Measurements from ENCODE around the gene PAQR3. TPM values are rescaled to one million over a fixed set of nuclear protein-coding genes. Genes with fewer than 3 reads are reported as not detected.

PAQR3 gene
- total and polyA plus RNA-seq, 3 experiments from 2014 or later: 7.4 to 11.8 (median 11.1) TPM

DNA sequence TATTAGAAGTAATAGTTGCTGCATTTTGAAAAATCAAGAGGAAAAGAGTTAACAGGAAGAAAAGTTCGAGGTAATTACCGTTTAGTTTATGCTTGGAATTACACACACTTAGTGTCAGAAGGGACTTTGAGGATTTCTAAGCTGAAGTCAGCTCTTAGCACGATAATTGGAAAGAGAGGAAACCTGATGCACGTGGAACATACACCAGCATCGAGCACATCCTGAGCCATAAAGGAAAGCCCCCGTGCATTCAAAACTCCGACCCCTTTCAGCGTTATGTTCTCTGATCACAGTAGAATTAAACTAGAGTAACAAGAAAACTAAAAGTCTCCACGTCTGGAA, 400 bp upstream of the PAQR3 start:
- H3K9me3 Mint-ChIP-seq: no peaks in the 10 kb centered on the region
- H3K27ac ChIP-seq (ENCODE audit: low read depth, low read length): peak overlapping the region; percentile 79
- H3K27ac Mint-ChIP-seq: peak overlapping the region; percentile 25 to 90 (median 82)
- no peaks in the 10 kb centered on the region for H3K36me3 ChIP-seq (ENCODE audit: insufficient read depth, low read length)
- peak overlapping the region; percentile 75 for H3K4me3 ChIP-seq (ENCODE audit: low read length)
- ChIA-PET POLR2A (interaction anchor here (0.6 to 1.4 kb wide), 2 partner anchors 14 to 945 kb away, joined by 3 read pairs; no protein-coding TSS in a partner anchor), CTCF (interaction anchor here (0.6 to 1.9 kb wide), 4 partner anchors 8 to 1239 kb away, joined by 3 to 22 read pairs (median 4); no protein-coding TSS in a partner anchor)
- H3K36me3 Mint-ChIP-seq: peaks cover 0 to 6% (median 2%) of the 10 kb centered on the region in 3 donors
- H3K4me1 ChIP-seq (ENCODE audit: insufficient read depth, low read length): peaks cover 30% of the 10 kb centered on the region
- peak overlapping the region; percentile 83 to 93 (median 85) for H3K4me3 Mint-ChIP-seq
- DNase-seq: no peak
- peaks cover 30 to 48% (median 44%) of the 10 kb centered on the region in 3 donors for H3K4me1 Mint-ChIP-seq
- no peaks in the 10 kb centered on the region for H3K27me3 ChIP-seq (ENCODE audit: insufficient read depth, low read length, poor library complexity, severe bottlenecking)
- no peaks in the 10 kb centered on the region for H3K9me3 ChIP-seq (ENCODE audit: low read length)
- peaks cover 4 to 12% of the 10 kb centered on the region in 2 donors for H3K27me3 Mint-ChIP-seq

- H3K27me3 ChIP-seq (ENCODE audit: insufficient read depth, low read length, poor library complexity, severe bottlenecking): no peaks in the 10 kb centered on the region
- Mint-ChIP-seq H3K36me3 (peaks cover 0 to 14% (median 4%) of the 10 kb centered on the region in 3 donors), H3K4me3 (peak overlapping the region; percentile 88 to 100 (median 94)), H3K27ac (peak overlapping the region; percentile 64 to 99 (median 94)), H3K27me3 (peaks cover 0 to 11% of the 10 kb centered on the region in 2 donors), H3K4me1 (peaks cover 35 to 54% (median 50%) of the 10 kb centered on the region in 3 donors), H3K9me3 (no peaks in the 10 kb centered on the region)
- no peak for DNase-seq
- peaks cover 30% of the 10 kb centered on the region for H3K4me1 ChIP-seq (ENCODE audit: insufficient read depth, low read length)
- H3K36me3 ChIP-seq (ENCODE audit: insufficient read depth, low read length): no peaks in the 10 kb centered on the region
- POLR2A ChIA-PET: interaction anchor here (0.9 to 1.4 kb wide), 3 partner anchors 13 to 162 kb away, joined by 3 read pairs; no protein-coding TSS in a partner anchor
- no peaks in the 10 kb centered on the region for H3K9me3 ChIP-seq (ENCODE audit: low read length)
- peak overlapping the region; percentile 79 for H3K27ac ChIP-seq (ENCODE audit: low read depth, low read length)
- CTCF ChIA-PET: interaction anchor here (1.0 to 1.9 kb wide), 4 partner anchors 11 to 1240 kb away, joined by 3 to 22 read pairs (median 4); no protein-coding TSS in a partner anchor
- H3K4me3 ChIP-seq (ENCODE audit: low read length): peak overlapping the region; percentile 85
These were observed 767 bp downstream of the PAQR3 start for GRCh38 chr4:78938474-78938867.

DNA sequence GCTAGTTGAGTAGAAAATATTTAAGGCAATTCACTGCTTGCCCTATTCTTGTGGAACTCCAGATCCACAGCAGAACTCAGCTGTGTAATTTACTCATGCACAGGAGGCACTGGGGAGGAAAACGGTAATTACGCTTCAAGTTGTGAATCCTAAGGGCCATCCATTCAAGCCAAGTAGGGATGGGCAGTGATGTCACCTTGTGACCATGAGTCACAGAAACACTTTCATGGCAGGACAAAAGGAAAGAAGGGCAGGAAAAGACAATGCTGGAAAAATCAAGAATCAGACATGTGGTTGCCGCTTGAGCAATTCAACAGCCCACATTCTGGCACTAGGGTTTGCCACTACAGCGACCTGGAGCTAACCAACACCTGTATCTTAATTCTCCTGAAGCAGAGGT, 1.4 kb downstream of the PAQR3 start:
- H3K9me3 Mint-ChIP-seq: no peaks in the 10 kb centered on the region
- DNase-seq: no peak
- POLR2A ChIA-PET: no interaction called here
- H3K27ac ChIP-seq (ENCODE audit: low read depth, low read length): no peak overlapping the region
- H3K36me3 Mint-ChIP-seq: peaks cover 0 to 19% (median 4%) of the 10 kb centered on the region in 3 donors
- no peaks in the 10 kb centered on the region for H3K36me3 ChIP-seq (ENCODE audit: insufficient read depth, low read length)
- no peaks in the 10 kb centered on the region for H3K27me3 ChIP-seq (ENCODE audit: insufficient read depth, low read length, poor library complexity, severe bottlenecking)
- peak overlapping the region; percentile 55 to 92 (median 65) for H3K4me3 Mint-ChIP-seq
- no peak overlapping the region for H3K4me3 ChIP-seq (ENCODE audit: low read length)
- H3K4me1 Mint-ChIP-seq: peaks cover 37 to 57% (median 50%) of the 10 kb centered on the region in 3 donors
- CTCF ChIA-PET: interaction anchor here (0.9 to 1.8 kb wide), 3 partner anchors 11 to 161 kb away, joined by 3 to 5 read pairs (median 3); no protein-coding TSS in a partner anchor
- H3K4me1 ChIP-seq (ENCODE audit: insufficient read depth, low read length): peaks cover 30% of the 10 kb centered on the region
- peaks cover 0 to 6% of the 10 kb centered on the region in 2 donors for H3K27me3 Mint-ChIP-seq
- H3K9me3 ChIP-seq (ENCODE audit: low read length): no peaks in the 10 kb centered on the region
- peak overlapping the region in 5 of 8 donors; percentile 37 to 70 (median 50) for H3K27ac Mint-ChIP-seq

DNA sequence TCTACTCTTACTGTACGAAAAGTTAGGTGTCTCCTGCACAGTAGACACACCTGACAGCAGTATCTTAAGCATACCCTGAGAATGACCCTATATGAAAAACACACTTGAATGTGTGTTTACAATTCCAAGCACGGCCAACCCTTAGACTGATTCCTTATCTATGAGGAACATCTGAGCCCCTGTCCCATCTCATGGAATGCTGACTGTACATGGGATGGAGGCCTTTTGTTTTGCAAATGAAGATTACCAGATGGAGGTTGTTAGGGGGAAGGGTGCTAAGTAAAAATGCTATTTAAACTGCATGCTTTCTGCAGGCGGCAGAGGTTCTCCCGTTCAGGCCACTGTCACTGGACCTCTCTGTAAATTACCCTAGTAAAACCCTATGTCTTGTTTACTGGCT, 2.2 kb downstream of the PAQR3 start:
- Mint-ChIP-seq H3K4me1 (peaks cover 37 to 58% (median 50%) of the 10 kb centered on the region in 3 donors), H3K27me3 (peaks cover 0 to 3% of the 10 kb centered on the region in 2 donors), H3K36me3 (peaks cover 0 to 23% (median 4%) of the 10 kb centered on the region in 3 donors), H3K27ac (peak overlapping the region in 2 of 8 donors; percentile 37 to 58), H3K9me3 (no peaks in the 10 kb centered on the region), H3K4me3 (peak overlapping the region in 2 of 7 donors; percentile 16 to 92)
- Histone ChIP-seq H3K4me3 (ENCODE audit: low read length) (no peak overlapping the region), H3K27ac (ENCODE audit: low read depth, low read length) (no peak overlapping the region), H3K36me3 (ENCODE audit: insufficient read depth, low read length) (no peaks in the 10 kb centered on the region), H3K9me3 (ENCODE audit: low read length) (no peaks in the 10 kb centered on the region), H3K4me1 (ENCODE audit: insufficient read depth, low read length) (peaks cover 30% of the 10 kb centered on the region), H3K27me3 (ENCODE audit: insufficient read depth, low read length, poor library complexity, severe bottlenecking) (no peaks in the 10 kb centered on the region)
- POLR2A ChIA-PET: no interaction called here
- CTCF ChIA-PET: no interaction called here
- DNase-seq: no peak

- H3K4me1 Mint-ChIP-seq: peaks cover 6 to 19% (median 16%) of the 10 kb centered on the region in 3 donors
- H3K4me3 ChIP-seq (ENCODE audit: low read length): no peak overlapping the region
- peaks cover 11% of the 10 kb centered on the region for H3K36me3 ChIP-seq (ENCODE audit: insufficient read depth, low read length)
- POLR2A ChIA-PET: no interaction called here
- no peaks in the 10 kb centered on the region for H3K9me3 ChIP-seq (ENCODE audit: low read length)
- H3K27ac ChIP-seq (ENCODE audit: low read depth, low read length): no peak overlapping the region
- no peaks in the 10 kb centered on the region for H3K27me3 ChIP-seq (ENCODE audit: insufficient read depth, low read length, poor library complexity, severe bottlenecking)
- H3K4me1 ChIP-seq (ENCODE audit: insufficient read depth, low read length): no peaks in the 10 kb centered on the region
- peaks cover 15 to 71% (median 28%) of the 10 kb centered on the region in 3 donors for H3K36me3 Mint-ChIP-seq
- no peaks in the 10 kb centered on the region for H3K27me3 Mint-ChIP-seq
- H3K27ac Mint-ChIP-seq: no peak overlapping the region
- no peak overlapping the region for H3K4me3 Mint-ChIP-seq
- H3K9me3 Mint-ChIP-seq: no peaks in the 10 kb centered on the region
- DNase-seq: no peak
- CTCF ChIA-PET: no interaction called here
These were observed 9.1 kb downstream of the PAQR3 start for GRCh38 chr4:78930016-78930629.

DNA sequence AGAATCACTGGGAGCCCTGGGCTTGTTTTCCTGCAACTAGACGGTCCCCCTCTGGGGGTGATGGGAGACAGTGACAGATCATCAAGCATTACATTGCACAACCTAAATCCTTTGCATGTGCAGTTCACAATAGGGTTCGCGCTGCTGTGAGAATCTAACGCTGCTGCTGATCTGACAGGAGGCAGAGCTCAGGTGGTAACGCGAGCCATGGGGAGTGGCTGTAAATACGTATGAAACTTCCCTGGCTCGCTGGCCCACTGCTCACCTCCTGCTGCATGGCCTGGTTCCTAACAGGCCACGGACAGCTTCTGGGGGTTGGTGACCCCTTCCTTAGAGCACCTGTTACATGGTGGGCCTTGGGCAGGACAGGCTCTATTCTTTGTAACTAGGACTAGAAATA, 10.4 kb downstream of the PAQR3 start:
- H3K4me3 Mint-ChIP-seq: no peak overlapping the region
- no peak overlapping the region for H3K4me3 ChIP-seq (ENCODE audit: low read length)
- no peaks in the 10 kb centered on the region for H3K27me3 ChIP-seq (ENCODE audit: insufficient read depth, low read length, poor library complexity, severe bottlenecking)
- no peak overlapping the region for H3K27ac Mint-ChIP-seq
- H3K36me3 ChIP-seq (ENCODE audit: insufficient read depth, low read length): peaks cover 11% of the 10 kb centered on the region
- H3K36me3 Mint-ChIP-seq: peaks cover 15 to 75% (median 28%) of the 10 kb centered on the region in 3 donors
- H3K27me3 Mint-ChIP-seq: no peaks in the 10 kb centered on the region
- no peak overlapping the region for H3K27ac ChIP-seq (ENCODE audit: low read depth, low read length)
- DNase-seq: no peak
- no peaks in the 10 kb centered on the region for H3K4me1 ChIP-seq (ENCODE audit: insufficient read depth, low read length)
- ChIA-PET CTCF (no interaction called here), POLR2A (no interaction called here)
- no peaks in the 10 kb centered on the region for H3K9me3 Mint-ChIP-seq
- no peaks in the 10 kb centered on the region for H3K9me3 ChIP-seq (ENCODE audit: low read length)
- H3K4me1 Mint-ChIP-seq: peaks cover 5 to 8% (median 7%) of the 10 kb centered on the region in 3 donors

DNA sequence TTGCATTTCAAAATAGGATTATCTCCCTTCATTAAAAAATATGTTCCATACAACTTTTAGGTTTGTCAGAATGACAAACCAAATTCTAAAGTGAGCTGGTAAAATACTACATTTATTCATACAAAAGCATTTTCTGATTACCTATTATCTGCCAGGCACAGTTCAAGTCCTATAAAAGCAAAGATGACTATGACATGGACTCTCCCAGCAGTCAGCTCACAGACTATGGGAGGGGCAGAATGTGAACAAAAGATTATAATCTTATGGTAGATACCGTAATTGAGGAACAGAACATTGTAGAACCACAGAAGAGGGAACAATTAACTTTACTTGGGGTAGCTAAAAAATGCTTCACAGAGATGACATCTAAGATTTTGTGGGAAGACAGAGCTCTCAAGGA, 12.4 kb downstream of the PAQR3 start:
- H3K4me3 Mint-ChIP-seq: no peak overlapping the region
- Histone ChIP-seq H3K9me3 (ENCODE audit: low read length) (no peaks in the 10 kb centered on the region), H3K4me3 (ENCODE audit: low read length) (no peak overlapping the region), H3K36me3 (ENCODE audit: insufficient read depth, low read length) (peaks cover 11% of the 10 kb centered on the region), H3K27ac (ENCODE audit: low read depth, low read length) (no peak overlapping the region), H3K27me3 (ENCODE audit: insufficient read depth, low read length, poor library complexity, severe bottlenecking) (no peaks in the 10 kb centered on the region), H3K4me1 (ENCODE audit: insufficient read depth, low read length) (no peaks in the 10 kb centered on the region)
- no peak overlapping the region for H3K27ac Mint-ChIP-seq
- no peaks in the 10 kb centered on the region for H3K27me3 Mint-ChIP-seq
- H3K9me3 Mint-ChIP-seq: no peaks in the 10 kb centered on the region
- peaks cover 3 to 5% (median 4%) of the 10 kb centered on the region in 3 donors for H3K4me1 Mint-ChIP-seq
- ChIA-PET CTCF (interaction anchor here (1.2 kb wide), 1 partner anchor 12 kb away, joined by 5 read pairs; the partner anchor contains the start of gene PAQR3), POLR2A (no interaction called here)
- DNase-seq: no peak
- H3K36me3 Mint-ChIP-seq: peaks cover 15 to 79% (median 33%) of the 10 kb centered on the region in 3 donors
